H1 (cell line): ENCODE data around the gene KLHL3. TPM values are rescaled to one million over a fixed set of nuclear protein-coding genes. Genes with fewer than 3 reads are reported as not detected.

ENCODE experiments used
- CTCF ChIA-PET: fragments of 300-600 bp; sonication (Branson Sonifier 250); formaldehyde crosslinking; loops from one replicate; lab custom pipeline; 2021; ENCODE audit not compliant: partially characterized antibody; lab: Charles Lee
- POLR2A ChIA-PET: fragments of 300-600 bp; sonication (Branson Sonifier 250); formaldehyde crosslinking; loops from one replicate; lab custom pipeline; 2021; ENCODE audit warnings: inconsistent platforms; ENCODE audit not compliant: partially characterized antibody; lab: Charles Lee
- DNase-seq, 2 experiments: peaks; one replicate each; pipeline versions ENCODE4 v3.0.0 to v3.0.0-alpha.2; 2010 to 2022; ENCODE audit warnings: low spot score in 2 of 2, low read depth in 1 of 2, mixed read lengths in 1 of 2
- FAIRE-seq: peaks from 2 replicates; lab custom pipeline; 2011; peaks lifted over from hg19 to GRCh38; lab: Jason Lieb, UNC
- H2AFZ ChIP-seq: 2 replicates; pipeline ENCODE4 v1.8.1; 2012; ENCODE audit warnings: low read length, inconsistent platforms
- H2AK5ac ChIP-seq: 2 replicates; pipeline ENCODE4 v1.6.1; 2013; ENCODE audit warnings: low read depth, low read length
- H2BK120ac ChIP-seq: replicated peaks from 2 replicates; pipeline ENCODE3; 2013; ENCODE audit warnings: low read depth, low read length, inconsistent platforms
- H2BK12ac ChIP-seq: 2 replicates; pipeline ENCODE4 v1.6.1; 2013; ENCODE audit warnings: low read depth, low read length
- H2BK15ac ChIP-seq: 2 replicates; pipeline ENCODE4 v1.6.1; 2013; ENCODE audit warnings: low read length
- H2BK20ac ChIP-seq: 2 replicates; pipeline ENCODE4 v1.6.1; 2013; ENCODE audit warnings: low read length
- H2BK5ac ChIP-seq: 2 replicates; pipeline ENCODE4 v1.6.1; 2013; ENCODE audit warnings: low read depth, low read length
- H3K14ac ChIP-seq: 2 replicates; pipeline ENCODE4 v1.6.1; 2013; ENCODE audit warnings: inconsistent platforms; ENCODE audit not compliant: insufficient read length
- H3K18ac ChIP-seq: 2 replicates; pipeline ENCODE4 v1.6.1; 2013; ENCODE audit warnings: low read length; ENCODE audit errors: extremely low read depth
- H3K23ac ChIP-seq: 2 replicates; pipeline ENCODE4 v1.6.1; 2013; ENCODE audit warnings: inconsistent platforms; ENCODE audit not compliant: insufficient read length
- H3K23me2 ChIP-seq: 2 replicates; pipeline ENCODE4 v1.6.1; 2013; ENCODE audit warnings: low read depth, low read length
- H3K27ac ChIP-seq: 2 replicates; pipeline ENCODE4 v1.6.1; 2011; ENCODE audit warnings: low read depth, low read length, inconsistent platforms
- H3K27me3 ChIP-seq, 4 experiments: replicated peaks in 1 of 4; 1 replicate in 1 of 4; 2 replicates in 3 of 4; pipeline versions ENCODE4 v1.6.1 to v1.8.1; 2011 to 2013; ENCODE audit warnings: low read length in 3 of 4, mild to moderate bottlenecking in 3 of 4, inconsistent platforms in 2 of 4, mixed read lengths in 2 of 4, moderate library complexity in 1 of 4; ENCODE audit not compliant: control insufficient read depth in 3 of 4, insufficient read depth in 3 of 4; ENCODE audit errors: extremely low read depth in 1 of 4
- H3K36me3 ChIP-seq, 4 experiments: 2 replicates each; pipeline versions ENCODE4 v1.6.1 to v1.8.1; 2011 to 2013; ENCODE audit warnings: mild to moderate bottlenecking in 4 of 4, low read length in 3 of 4, moderate library complexity in 2 of 4, control low read depth in 1 of 4, inconsistent platforms in 1 of 4; ENCODE audit not compliant: insufficient read depth in 4 of 4, control insufficient read depth in 2 of 4
- H3K4ac ChIP-seq: replicated peaks from 2 replicates; pipeline ENCODE3; 2013; ENCODE audit warnings: low read length, low read depth, mixed read lengths, inconsistent platforms; ENCODE audit not compliant: insufficient read length
- H3K4me1 ChIP-seq, 4 experiments: replicated peaks in 1 of 4; 1 replicate in 1 of 4; 2 replicates in 3 of 4; pipeline versions ENCODE4 v1.6.1 to v1.8.1; 2011 to 2013; ENCODE audit warnings: low read length in 3 of 4, inconsistent platforms in 2 of 4, mixed read lengths in 1 of 4; ENCODE audit not compliant: insufficient read depth in 4 of 4, control insufficient read depth in 3 of 4
- H3K4me2 ChIP-seq, 2 experiments: 2 replicates each; pipeline versions ENCODE4 v1.6.1 to v1.8.1; 2011 to 2013; ENCODE audit warnings: low read depth in 2 of 2, low read length in 2 of 2, control low read depth in 1 of 2, inconsistent platforms in 1 of 2, mild to moderate bottlenecking in 1 of 2; ENCODE audit not compliant: insufficient read depth in 1 of 2
- H3K4me3 ChIP-seq, 4 experiments: fragments of 200-600, 300-600 bp in 1 of 4; sonication (generic), shearing (Covaris generic), sonication (Bioruptor Twin) in 1 of 4; 2 replicates each; pipeline versions ENCODE4 v1.5.1 to v1.8.1; 2011 to 2016; ENCODE audit warnings: low read length in 4 of 4, low read depth in 3 of 4, control low read depth in 2 of 4, inconsistent platforms in 2 of 4, mild to moderate bottlenecking in 2 of 4, mixed read lengths in 1 of 4, moderate library complexity in 1 of 4; ENCODE audit not compliant: insufficient read depth in 2 of 4; ENCODE audit errors: extremely low read depth in 1 of 4
- H3K56ac ChIP-seq: replicated peaks from 2 replicates; pipeline ENCODE3; 2013; ENCODE audit warnings: low read depth, mild to moderate bottlenecking, mixed read lengths, low read length, inconsistent platforms; ENCODE audit not compliant: insufficient read length
- H3K79me1 ChIP-seq: 2 replicates; pipeline ENCODE4 v1.6.1; 2013; ENCODE audit warnings: low read depth, low read length, control low read depth
- H3K79me2 ChIP-seq, 2 experiments: 2 replicates each; pipeline versions ENCODE4 v1.6.1 to v1.8.1; 2012 to 2013; ENCODE audit warnings: low read length in 2 of 2, mild to moderate bottlenecking in 2 of 2, inconsistent platforms in 1 of 2; ENCODE audit not compliant: insufficient read depth in 2 of 2, control insufficient read depth in 1 of 2
- H3K9ac ChIP-seq, 4 experiments: replicated peaks in 1 of 4; 1 replicate in 1 of 4; 2 replicates in 3 of 4; pipeline versions ENCODE4 v1.6.1 to v1.8.1; 2011 to 2013; ENCODE audit warnings: low read depth in 3 of 4, low read length in 3 of 4, control low read depth in 2 of 4, mild to moderate bottlenecking in 2 of 4, moderate library complexity in 2 of 4, inconsistent platforms in 1 of 4; ENCODE audit errors: extremely low read depth in 1 of 4
- H3K9me3 ChIP-seq, 2 experiments: 2 replicates each; pipeline versions ENCODE4 v1.6.1 to v1.8.1; 2012 to 2013; ENCODE audit warnings: mild to moderate bottlenecking in 2 of 2, moderate library complexity in 2 of 2, control low read depth in 1 of 2, inconsistent platforms in 1 of 2, low read depth in 1 of 2, low read length in 1 of 2, mixed read lengths in 1 of 2; ENCODE audit not compliant: insufficient read depth in 2 of 2
- H4K20me1 ChIP-seq, 2 experiments: replicated peaks in 1 of 2; 2 replicates each; pipeline versions ENCODE3 to v1.8.1; 2011 to 2013; ENCODE audit warnings: inconsistent platforms in 2 of 2, low read length in 2 of 2, mild to moderate bottlenecking in 1 of 2; ENCODE audit not compliant: insufficient read depth in 2 of 2, control insufficient read depth in 1 of 2
- H4K5ac ChIP-seq: 2 replicates; pipeline ENCODE4 v1.6.1; 2013; ENCODE audit warnings: low read length, low read depth, mixed read lengths, inconsistent platforms; ENCODE audit not compliant: insufficient read length
- H4K8ac ChIP-seq: 2 replicates; pipeline ENCODE4 v1.8.0; 2013; ENCODE audit warnings: mild to moderate bottlenecking, moderate library complexity, low read length, inconsistent platforms; ENCODE audit not compliant: insufficient read depth; ENCODE audit errors: extremely low read depth
- H4K91ac ChIP-seq: replicated peaks from 2 replicates; pipeline ENCODE3; 2013; ENCODE audit warnings: low read length, mixed read lengths, inconsistent platforms; ENCODE audit not compliant: insufficient read length
- BCL11A ChIP-seq, 2 experiments: IDR thresholded peaks; one replicate each; pipeline ENCODE4 v1.6.1; 2011; ENCODE audit warnings: low read depth in 2 of 2, low read length in 2 of 2, mild to moderate bottlenecking in 2 of 2
- CEBPB ChIP-seq: IDR thresholded peaks from 2 replicates; pipeline ENCODE4 v1.6.1; 2012; ENCODE audit warnings: low read depth, low read length
- CREB1 ChIP-seq: IDR thresholded peaks from 2 replicates; pipeline ENCODE4 v1.6.1; 2012; ENCODE audit warnings: inconsistent platforms
- EZH2 ChIP-seq: fragments of 200-600 bp; sonication (generic); IDR thresholded peaks from 2 replicates; pipeline ENCODE4 v1.7.1; 2012; ENCODE audit warnings: low read depth, mild to moderate bottlenecking, moderate library complexity, low read length, inconsistent platforms; ENCODE audit not compliant: severe bottlenecking
- KDM4A ChIP-seq: IDR thresholded peaks from one replicate; pipeline ENCODE4 v1.7.1; 2012; ENCODE audit warnings: low read depth, mild to moderate bottlenecking, moderate library complexity, low read length, inconsistent platforms; ENCODE audit not compliant: severe bottlenecking
- KDM5A ChIP-seq: fragments of 200-600 bp; IDR thresholded peaks from 2 replicates; pipeline ENCODE4 v1.7.1; 2012; ENCODE audit warnings: mild to moderate bottlenecking, low read length, inconsistent platforms, mixed read lengths
- MAFK ChIP-seq: IDR thresholded peaks from 2 replicates; pipeline ENCODE4 v1.6.1; 2012; ENCODE audit warnings: low read depth, mild to moderate bottlenecking, improper control_type of control experiment, low read length
- RFX5 ChIP-seq: IDR thresholded peaks from 2 replicates; pipeline ENCODE4 v1.6.1; 2011; ENCODE audit warnings: low read depth, low read length, improper control_type of control experiment, borderline replicate concordance
- SP2 ChIP-seq: IDR thresholded peaks from 2 replicates; pipeline ENCODE4 v1.6.1; 2012; ENCODE audit warnings: mild to moderate bottlenecking, low read length, inconsistent platforms
- TEAD4 ChIP-seq: IDR thresholded peaks from 2 replicates; pipeline ENCODE4 v1.6.1; 2012; ENCODE audit warnings: low read depth, low read length, inconsistent platforms, mixed read lengths
- WGBS, 2 experiments: shearing (Covaris generic) in 1 of 2; methylation state at CpG; one replicate each; pipeline versions ENCODE4 v1.1.6 to v1.1.7; 2013 to 2015; ENCODE audit warnings: low lambda C conversion rate in 2 of 2, mixed read lengths in 2 of 2, inconsistent platforms in 1 of 2, low coverage in 1 of 2, missing lambda C conversion rate in 1 of 2; ENCODE audit not compliant: insufficient replicate concordance in 2 of 2, insufficient coverage in 1 of 2, insufficient read length in 1 of 2; ENCODE audit errors: extremely low coverage in 1 of 2, missing lambda C conversion rate in 1 of 2; 5-methylcytosine and 5-hydroxymethylcytosine counted together
- polyA plus RNA-seq, 7 experiments: library from polyadenylated mRNA; depleted of rRNA in 3 of 7; stranded (reverse) in 5 of 7; unstranded in 2 of 7; fragments of >200 nt in 5 of 7; fragments of 200-250 nt in 2 of 7; gene quantifications; 1 replicate in 5 of 7; 2 replicates in 1 of 7; 4 replicates in 1 of 7; pipeline versions ENCODE4 v1.2.1 to v1.2.3, GENCODE V29; 2011 to 2013; ENCODE audit warnings: missing spikeins in 2 of 7, mixed read lengths in 2 of 7
- total RNA-seq: library from RNA; stranded (reverse); fragmentation: NEBNext Ultra II Directional; extraction: Animal tissue kit (Norgen Biotek cat#: 25700); gene quantifications from 2 replicates; pipeline ENCODE4 v1.2.1, GENCODE V29; 2021
- TF ChIP-seq, protein P1 (sequence below), 3 experiments: IDR thresholded peaks; 1 replicate in 2 of 3; 2 replicates in 1 of 3; pipeline versions ENCODE4 v1.5.1 to v1.6.1; 2011; ENCODE audit warnings: low read length in 3 of 3, mild to moderate bottlenecking in 3 of 3, inconsistent platforms in 2 of 3, low read depth in 1 of 3, moderate library complexity in 1 of 3; ENCODE audit not compliant: insufficient read depth in 1 of 3; ENCODE audit errors: control extremely low read depth in 1 of 3

Gene KLHL3
- total and polyA plus RNA-seq, 2 of the 8 experiments (the other 6 are each of a cell fraction or from before 2014, with no cell fraction given): 7.4 to 13.7 TPM

- DNase-seq (no peak), FAIRE-seq (no peak)
- Histone ChIP-seq H3K4me1 (peaks cover 0 to 2% (median 0%) of the 10 kb centered on the region in 4 experiments; a peak in 2 of 7 replicates), H3K23me2 (no peaks in the 10 kb centered on the region), H4K20me1 (peaks cover 0 to 5% of the 10 kb centered on the region in 2 experiments), H4K8ac (no peak overlapping the region), H4K91ac (no peak overlapping the region), H3K14ac (no peak overlapping the region), H2BK15ac (no peak overlapping the region), H3K56ac (no peak overlapping the region), H2BK5ac (no peak overlapping the region), H4K5ac (no peak overlapping the region), H2BK120ac (no peak overlapping the region), H2AK5ac (no peak overlapping the region), H3K4ac (no peak overlapping the region), H3K79me1 (no peaks in the 10 kb centered on the region), H3K9me3 (peaks cover 4 to 7% of the 10 kb centered on the region in 2 experiments; a peak in 1 of 4 replicates), H3K79me2 (peaks cover 12 to 15% of the 10 kb centered on the region in 2 experiments), H2BK20ac (no peak overlapping the region), H3K36me3 (peaks cover 0 to 10% (median 0%) of the 10 kb centered on the region in 4 experiments; a peak in 1 of 8 replicates), H3K4me2 (no peak overlapping the region), H3K4me3 (no peak overlapping the region), H3K23ac (no peak overlapping the region), H3K9ac (no peak overlapping the region), H2AFZ (no peak overlapping the region), H3K18ac (no peak overlapping the region), H3K27ac (no peak overlapping the region), H3K27me3 (no peaks in the 10 kb centered on the region), H2BK12ac (no peak overlapping the region)
- POLR2A ChIA-PET: no interaction called here
- CTCF ChIA-PET: interaction anchor here (0.6 to 2.2 kb wide), 4 partner anchors 10 to 21 kb away, joined by 3 to 10 read pairs (median 4); no protein-coding TSS in a partner anchor
- 93% methylated on average over 5 of the region's 5 CpGs; no CpG with 5 or more reads in 1 of the 2 experiments for WGBS, 2 experiments
- TF ChIP-seq CREB1 (no peak), RFX5 (no peak), EZH2 (no peak), BCL11A (IDR thresholded peaks at IDR 0.05; ENCODE audit: low read depth in 2 of 2, low read length in 2 of 2) (no peak), TEAD4 (no peak), SP2 (no peak), KDM4A (no peak), CEBPB (no peak), MAFK (no peak), KDM5A (no peak)
- TF ChIP-seq, protein P1, sequence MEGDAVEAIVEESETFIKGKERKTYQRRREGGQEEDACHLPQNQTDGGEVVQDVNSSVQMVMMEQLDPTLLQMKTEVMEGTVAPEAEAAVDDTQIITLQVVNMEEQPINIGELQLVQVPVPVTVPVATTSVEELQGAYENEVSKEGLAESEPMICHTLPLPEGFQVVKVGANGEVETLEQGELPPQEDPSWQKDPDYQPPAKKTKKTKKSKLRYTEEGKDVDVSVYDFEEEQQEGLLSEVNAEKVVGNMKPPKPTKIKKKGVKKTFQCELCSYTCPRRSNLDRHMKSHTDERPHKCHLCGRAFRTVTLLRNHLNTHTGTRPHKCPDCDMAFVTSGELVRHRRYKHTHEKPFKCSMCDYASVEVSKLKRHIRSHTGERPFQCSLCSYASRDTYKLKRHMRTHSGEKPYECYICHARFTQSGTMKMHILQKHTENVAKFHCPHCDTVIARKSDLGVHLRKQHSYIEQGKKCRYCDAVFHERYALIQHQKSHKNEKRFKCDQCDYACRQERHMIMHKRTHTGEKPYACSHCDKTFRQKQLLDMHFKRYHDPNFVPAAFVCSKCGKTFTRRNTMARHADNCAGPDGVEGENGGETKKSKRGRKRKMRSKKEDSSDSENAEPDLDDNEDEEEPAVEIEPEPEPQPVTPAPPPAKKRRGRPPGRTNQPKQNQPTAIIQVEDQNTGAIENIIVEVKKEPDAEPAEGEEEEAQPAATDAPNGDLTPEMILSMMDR (IDR thresholded peaks at IDR 0.05; ENCODE audit: control extremely low read depth in 1 of 3, insufficient read depth in 1 of 3, low read depth in 1 of 3, low read length in 3 of 3): no peak
Observed at GRCh38 chr5:137757634-137758033, 21.7 kb upstream of the KLHL3 start.
